SH-SY5Y (cell line): Measurements from ENCODE around the gene ACTN4.

Experiments
- GATA2 ChIP-seq: IDR thresholded peaks from 2 replicates; pipeline ENCODE4 v1.6.1; 2011; ENCODE audit warnings: mild to moderate bottlenecking, low read depth, low read length
- GATA3 ChIP-seq: IDR thresholded peaks from 2 replicates; pipeline ENCODE4 v1.6.1; 2011; ENCODE audit warnings: low read depth, mild to moderate bottlenecking, low read length, moderate library complexity

GRCh38 chr19:38647368-38647965, at the start of gene ACTN4:
- TF ChIP-seq GATA2 (no peak), GATA3 (no peak)
